ENCODE data around the gene TSPEAR.

Gene TSPEAR

DNA sequence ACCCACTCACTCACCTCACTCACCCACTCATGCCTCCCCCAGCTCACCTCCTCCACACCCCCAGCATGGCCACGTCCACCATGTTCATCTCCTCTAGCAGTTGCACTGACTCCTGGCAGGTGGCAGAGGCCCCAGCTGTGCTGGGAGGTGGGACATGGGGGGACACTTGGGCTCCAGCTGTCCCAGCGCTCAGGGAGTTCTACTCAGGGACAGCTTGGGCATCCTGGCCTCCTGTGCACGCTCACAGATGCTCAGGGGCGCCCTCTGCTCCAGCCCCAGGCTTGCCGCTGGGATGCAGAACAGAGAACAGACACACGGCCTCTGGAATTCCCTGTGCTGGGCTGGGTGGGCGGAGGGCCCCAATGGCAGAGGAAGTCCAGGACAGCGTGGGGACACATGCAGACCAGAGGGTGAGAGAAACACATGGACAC lies 94.3 kb downstream of the TSPEAR start:
- TF ChIP-seq SP1 (IDR thresholded peaks at IDR 0.05), result no peak
- no peak for TF ChIP-seq FOXA1 (IDR thresholded peaks at IDR 0.05)
- TF ChIP-seq LEF1 (IDR thresholded peaks at IDR 0.05; ENCODE audit: borderline replicate concordance), result no peak
- TF ChIP-seq CTBP1 (IDR thresholded peaks at IDR 0.05; ENCODE audit: borderline replicate concordance), result no peak
- TF ChIP-seq, protein P1, sequence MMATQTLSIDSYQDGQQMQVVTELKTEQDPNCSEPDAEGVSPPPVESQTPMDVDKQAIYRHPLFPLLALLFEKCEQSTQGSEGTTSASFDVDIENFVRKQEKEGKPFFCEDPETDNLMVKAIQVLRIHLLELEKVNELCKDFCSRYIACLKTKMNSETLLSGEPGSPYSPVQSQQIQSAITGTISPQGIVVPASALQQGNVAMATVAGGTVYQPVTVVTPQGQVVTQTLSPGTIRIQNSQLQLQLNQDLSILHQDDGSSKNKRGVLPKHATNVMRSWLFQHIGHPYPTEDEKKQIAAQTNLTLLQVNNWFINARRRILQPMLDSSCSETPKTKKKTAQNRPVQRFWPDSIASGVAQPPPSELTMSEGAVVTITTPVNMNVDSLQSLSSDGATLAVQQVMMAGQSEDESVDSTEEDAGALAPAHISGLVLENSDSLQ (IDR thresholded peaks at IDR 0.05), result no peak
- no peak for TF ChIP-seq FOXK2 (IDR thresholded peaks at IDR 0.05)
- no peak for TF ChIP-seq BHLHE40 (IDR thresholded peaks at IDR 0.05; ENCODE audit: borderline replicate concordance)
- no peak for TF ChIP-seq FOXM1 (IDR thresholded peaks at IDR 0.05; ENCODE audit: borderline replicate concordance)
- TF ChIP-seq NFRKB (IDR thresholded peaks at IDR 0.05), result no peak
- no peak for TF ChIP-seq TARDBP (IDR thresholded peaks at IDR 0.05)
- TF ChIP-seq ARNT (IDR thresholded peaks at IDR 0.05), result no peak
- no peak for TF ChIP-seq SUZ12 (IDR thresholded peaks at IDR 0.05)
- no peak for TF ChIP-seq ELF4 (IDR thresholded peaks at IDR 0.05)
- no peak for TF ChIP-seq ZNF384 (IDR thresholded peaks at IDR 0.05)
- no peak for TF ChIP-seq HDGF (IDR thresholded peaks at IDR 0.05; ENCODE audit: borderline replicate concordance)
- DNase-seq (ENCODE audit: extremely low spot score), result no peak
- ChIA-PET CTCF (no interaction called here), POLR2A (no interaction called here)

GRCh38 chr21:44616591-44616926 lies 94.8 kb downstream of the TSPEAR start:
- CTCF ChIA-PET, result no interaction called here
- DNase-seq (ENCODE audit: extremely low spot score), result no peak
- no peak for TF ChIP-seq CTBP1 (IDR thresholded peaks at IDR 0.05; ENCODE audit: borderline replicate concordance)
- TF ChIP-seq BHLHE40 (IDR thresholded peaks at IDR 0.05; ENCODE audit: borderline replicate concordance), result no peak
- no peak for TF ChIP-seq TARDBP (IDR thresholded peaks at IDR 0.05)
- TF ChIP-seq L3MBTL2 (conservative IDR thresholded peaks at IDR 0.05), result no peak
- no peak for TF ChIP-seq LEF1 (IDR thresholded peaks at IDR 0.05; ENCODE audit: borderline replicate concordance)
- no peak for TF ChIP-seq FOXM1 (IDR thresholded peaks at IDR 0.05; ENCODE audit: borderline replicate concordance)
- TF ChIP-seq, protein P1 (IDR thresholded peaks at IDR 0.05), result no peak
- no peak for TF ChIP-seq HDGF (IDR thresholded peaks at IDR 0.05; ENCODE audit: borderline replicate concordance)
- TF ChIP-seq SP1 (IDR thresholded peaks at IDR 0.05), result no peak
- TF ChIP-seq ELF4 (IDR thresholded peaks at IDR 0.05), result no peak
- no peak for TF ChIP-seq NFRKB (IDR thresholded peaks at IDR 0.05)
- no peak for TF ChIP-seq FOXK2 (IDR thresholded peaks at IDR 0.05)
- TF ChIP-seq ZNF384 (IDR thresholded peaks at IDR 0.05), result no peak
- no peak for TF ChIP-seq SUZ12 (IDR thresholded peaks at IDR 0.05)
- TF ChIP-seq ARNT (IDR thresholded peaks at IDR 0.05), result no peak
- no peak for TF ChIP-seq FOXA1 (IDR thresholded peaks at IDR 0.05)
- POLR2A ChIA-PET, result no interaction called here

DNA sequence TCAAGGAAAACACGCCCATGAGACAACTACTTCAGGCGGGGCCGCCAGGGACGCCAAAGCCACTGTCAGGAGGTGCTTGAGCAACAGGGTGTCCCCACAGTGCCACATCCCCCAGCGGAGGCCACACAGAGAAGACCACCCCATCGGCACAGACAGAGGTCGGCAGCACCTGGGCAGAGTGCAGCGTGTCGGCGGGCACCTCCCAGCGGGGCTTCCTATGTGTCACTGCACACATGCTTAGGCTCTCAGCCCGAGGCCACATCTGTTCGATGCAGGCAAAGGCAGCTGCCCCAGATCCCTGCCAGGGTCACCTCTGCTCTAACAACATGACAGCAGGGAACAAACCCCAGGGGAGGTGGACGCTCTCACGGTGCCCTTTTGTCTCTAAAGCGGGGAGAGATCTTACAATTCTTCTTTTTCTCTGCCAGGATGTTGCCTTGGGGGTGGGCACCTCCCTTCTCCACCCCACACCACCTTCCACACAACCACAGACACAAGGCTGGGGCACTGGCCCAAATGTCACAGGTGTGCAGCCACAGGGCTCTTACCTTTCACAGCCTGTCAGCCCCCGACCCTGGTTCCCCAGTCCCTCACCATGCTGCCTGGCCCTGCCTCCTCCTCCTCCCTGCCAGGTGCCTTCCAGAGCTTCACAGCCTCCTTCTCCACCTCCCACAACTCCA lies 95.3 kb downstream of the TSPEAR start:
- TF ChIP-seq FOXA1 (IDR thresholded peaks at IDR 0.05) (no peak), TARDBP (IDR thresholded peaks at IDR 0.05) (no peak), FOXK2 (IDR thresholded peaks at IDR 0.05) (no peak), BHLHE40 (IDR thresholded peaks at IDR 0.05; ENCODE audit: borderline replicate concordance) (no peak), CTBP1 (IDR thresholded peaks at IDR 0.05; ENCODE audit: borderline replicate concordance) (no peak), SP1 (IDR thresholded peaks at IDR 0.05) (no peak), ARNT (IDR thresholded peaks at IDR 0.05) (no peak), SUZ12 (IDR thresholded peaks at IDR 0.05) (no peak), FOXM1 (IDR thresholded peaks at IDR 0.05; ENCODE audit: borderline replicate concordance) (no peak), HDGF (IDR thresholded peaks at IDR 0.05; ENCODE audit: borderline replicate concordance) (no peak), NFRKB (IDR thresholded peaks at IDR 0.05) (no peak), LEF1 (IDR thresholded peaks at IDR 0.05; ENCODE audit: borderline replicate concordance) (no peak), L3MBTL2 (conservative IDR thresholded peaks at IDR 0.05) (no peak), ZNF384 (IDR thresholded peaks at IDR 0.05) (no peak), ELF4 (IDR thresholded peaks at IDR 0.05) (no peak)
- TF ChIP-seq, protein P1 (IDR thresholded peaks at IDR 0.05), result no peak
- ChIA-PET POLR2A (no interaction called here), CTCF (no interaction called here)
- DNase-seq (ENCODE audit: extremely low spot score), result no peak

GRCh38 chr21:44615466-44615865 lies 95.9 kb downstream of the TSPEAR start:
- POLR2A ChIA-PET, result no interaction called here
- no peak for DNase-seq (ENCODE audit: extremely low spot score)
- TF ChIP-seq, protein P1 (IDR thresholded peaks at IDR 0.05), result no peak
- TF ChIP-seq ARNT (IDR thresholded peaks at IDR 0.05) (no peak), FOXK2 (IDR thresholded peaks at IDR 0.05) (no peak), HDGF (IDR thresholded peaks at IDR 0.05; ENCODE audit: borderline replicate concordance) (no peak), BHLHE40 (IDR thresholded peaks at IDR 0.05; ENCODE audit: borderline replicate concordance) (no peak), CTBP1 (IDR thresholded peaks at IDR 0.05; ENCODE audit: borderline replicate concordance) (no peak), ZNF384 (IDR thresholded peaks at IDR 0.05) (no peak), SUZ12 (IDR thresholded peaks at IDR 0.05) (no peak), NFRKB (IDR thresholded peaks at IDR 0.05) (no peak), FOXM1 (IDR thresholded peaks at IDR 0.05; ENCODE audit: borderline replicate concordance) (no peak), SP1 (IDR thresholded peaks at IDR 0.05) (no peak), TARDBP (IDR thresholded peaks at IDR 0.05) (no peak), L3MBTL2 (conservative IDR thresholded peaks at IDR 0.05) (no peak), ELF4 (IDR thresholded peaks at IDR 0.05) (no peak)
- CTCF ChIA-PET, result no interaction called here

DNA sequence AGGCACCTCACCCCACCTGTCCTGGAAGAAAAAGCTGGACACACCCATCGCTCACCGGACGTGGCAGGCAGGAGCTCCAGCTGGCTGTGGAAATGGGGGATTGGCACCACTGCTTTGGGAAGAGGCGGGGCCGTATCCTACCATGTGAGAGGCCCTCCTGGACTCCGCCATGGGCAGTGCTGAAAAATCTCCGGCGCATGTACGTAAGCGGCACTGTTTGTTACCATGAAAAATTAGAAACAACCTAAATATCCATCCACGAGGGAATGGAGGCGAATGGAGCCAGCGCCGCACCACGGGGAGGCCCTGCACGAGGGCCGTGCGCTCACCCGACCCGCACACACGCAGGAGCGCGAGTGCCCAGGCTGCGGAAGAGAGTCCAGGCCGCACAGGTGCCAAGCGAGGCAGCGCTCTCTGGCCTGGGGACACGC lies 96.4 kb downstream of the TSPEAR start:
- no peak for DNase-seq (ENCODE audit: extremely low spot score)
- no peak for TF ChIP-seq SP1 (IDR thresholded peaks at IDR 0.05)
- no peak for TF ChIP-seq ARNT (IDR thresholded peaks at IDR 0.05)
- no peak for TF ChIP-seq LEF1 (IDR thresholded peaks at IDR 0.05; ENCODE audit: borderline replicate concordance)
- TF ChIP-seq HDGF (IDR thresholded peaks at IDR 0.05; ENCODE audit: borderline replicate concordance), result no peak
- CTCF ChIA-PET, result no interaction called here
- POLR2A ChIA-PET, result no interaction called here

All from HEK293T (cell line).